DMS114 treated with DMSO at 0.1 percent for 48 hours (cell line): Measurements from ENCODE around the gene NDC1.
"Not testable (repeated sequence)": the region's sequence is repeated elsewhere in the genome, so short reads cannot be mapped to it uniquely, and the experiment has no call there.

Experiments used
- DNase-seq: peaks from one replicate; lab custom pipeline; 2025; ENCODE audit not compliant: unreplicated experiment; lab: John Stamatoyannopoulos, UW

Gene NDC1

DNA sequence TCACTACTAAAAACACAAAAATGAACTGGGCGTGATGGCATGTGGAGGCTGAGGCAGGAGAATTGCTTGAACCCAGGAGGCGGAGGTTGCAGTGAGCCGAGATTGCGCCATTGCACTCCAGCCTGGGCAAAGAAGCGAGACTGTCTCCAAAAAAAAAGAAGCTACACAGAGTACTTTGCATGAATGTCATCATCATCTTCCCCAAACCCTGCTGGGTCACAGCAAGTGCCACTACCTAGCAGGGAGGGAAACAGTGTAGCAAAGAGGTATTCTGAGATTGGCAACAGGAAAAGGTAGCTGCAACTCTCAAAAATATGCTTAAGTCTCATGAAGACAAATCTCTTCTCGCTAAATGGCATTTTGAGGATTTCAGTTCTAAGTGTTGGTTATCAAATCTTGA, 12.8 kb downstream of the NDC1 start:
- DNase-seq: no peak

- no peak for DNase-seq
These were observed 15.2 kb downstream of the NDC1 start for GRCh38 chr1:53822931-53823330.

DNA sequence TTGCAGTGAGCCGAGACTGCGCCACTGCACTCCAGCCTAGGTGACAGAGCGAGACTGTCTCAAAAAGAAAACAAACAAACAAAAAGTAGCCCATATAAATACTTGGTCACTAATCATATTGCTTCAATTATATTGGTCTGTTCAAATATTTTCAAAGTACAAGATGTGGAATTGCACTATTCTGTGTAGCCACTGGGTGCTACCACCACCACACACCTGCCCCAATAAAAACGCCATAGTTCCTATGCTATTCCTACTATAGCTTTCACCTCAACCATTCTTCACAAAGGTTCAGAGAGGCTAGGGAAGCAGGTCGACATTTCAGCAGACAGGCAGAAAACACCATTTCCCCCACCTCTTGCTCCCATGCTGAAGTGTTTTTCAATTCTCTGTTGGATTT, 16.7 kb downstream of the NDC1 start:
- DNase-seq: no peak

DNA sequence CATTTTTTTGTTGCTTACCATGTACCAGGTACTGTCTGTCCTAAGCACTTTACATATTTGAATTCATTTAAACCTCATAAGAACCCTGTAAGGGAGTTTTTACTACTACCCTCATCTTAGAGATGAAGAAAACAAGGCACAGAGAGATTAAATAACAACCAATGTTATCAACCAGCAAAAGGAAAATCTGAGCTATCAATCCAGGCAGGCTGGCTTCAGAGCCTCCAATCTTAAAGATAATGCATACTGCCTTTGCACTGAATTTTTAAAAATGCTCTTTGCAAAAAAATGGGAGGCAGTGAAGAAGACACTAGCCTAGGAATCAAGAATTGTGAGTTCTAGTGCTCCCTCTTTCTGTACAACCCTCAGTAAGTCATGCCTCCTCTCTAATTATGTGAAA, 18.7 kb downstream of the NDC1 start:
- DNase-seq: no peak

DNA sequence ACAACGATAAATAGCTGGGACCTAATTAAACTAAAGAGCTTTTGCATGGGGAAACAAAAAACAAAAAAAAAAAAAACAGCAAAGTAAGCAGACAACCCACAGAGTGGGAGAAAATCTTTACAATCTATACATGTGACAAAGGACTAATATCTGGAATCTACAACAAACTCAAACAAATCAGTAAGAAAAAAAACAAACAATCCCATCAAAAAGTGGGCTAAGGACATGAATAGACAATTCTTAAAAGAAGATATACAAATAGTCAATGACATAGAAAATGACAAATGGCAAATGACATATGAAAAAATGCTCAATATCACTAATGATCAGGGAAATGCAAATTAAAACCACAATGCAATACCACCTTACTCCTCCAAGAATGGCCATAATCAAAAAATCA, 21.5 kb downstream of the NDC1 start:
- not testable (repeated sequence) for DNase-seq

DNA sequence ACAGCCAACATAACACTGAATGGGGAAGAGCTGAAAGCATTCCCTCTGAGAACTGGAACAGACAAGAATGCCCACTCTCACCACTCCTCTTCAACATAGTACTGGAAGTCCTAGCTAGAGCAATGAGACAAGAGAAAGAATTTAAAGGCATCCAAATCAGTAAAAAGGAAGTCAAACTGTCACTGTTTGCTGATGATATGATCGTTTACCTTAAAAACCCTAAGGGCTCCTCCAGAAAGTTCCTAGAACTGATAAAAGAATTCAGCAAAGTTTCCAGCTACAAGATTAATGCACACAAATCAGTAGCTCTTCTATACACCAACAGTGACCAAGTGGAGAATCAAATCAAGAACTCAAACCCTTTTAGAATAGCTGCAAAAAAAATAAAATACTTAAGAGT, 22.6 kb downstream of the NDC1 start:
- DNase-seq: not testable (repeated sequence)

GRCh38 chr1:53811414-53811851, 26.7 kb downstream of the NDC1 start:
- no peak for DNase-seq

GRCh38 chr1:53810497-53810896, 27.6 kb downstream of the NDC1 start:
- DNase-seq: no peak

GRCh38 chr1:53810007-53810406, 28.1 kb downstream of the NDC1 start:
- no peak for DNase-seq

DNA sequence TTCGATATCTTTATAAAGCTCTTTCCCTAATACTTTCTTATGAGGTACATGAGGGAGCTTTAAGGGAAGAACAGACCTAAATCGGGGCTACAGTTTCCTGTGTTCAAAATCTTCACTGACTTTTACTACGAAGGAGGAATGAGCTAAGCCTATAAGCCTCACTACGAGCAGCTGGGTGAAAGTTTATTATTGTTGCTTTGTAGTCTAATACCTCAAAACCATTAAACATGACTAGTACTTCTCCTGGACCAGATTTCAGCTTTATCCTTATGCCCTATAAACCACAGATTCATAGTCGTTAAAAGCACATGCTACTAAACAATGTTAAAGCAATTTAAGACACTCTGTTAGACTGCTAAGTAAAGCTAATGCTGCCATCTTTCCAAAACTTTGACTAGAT, 30.2 kb downstream of the NDC1 start:
- DNase-seq: no peak

GRCh38 chr1:53804791-53805505, 33.1 kb downstream of the NDC1 start:
- DNase-seq: no peak

DNA sequence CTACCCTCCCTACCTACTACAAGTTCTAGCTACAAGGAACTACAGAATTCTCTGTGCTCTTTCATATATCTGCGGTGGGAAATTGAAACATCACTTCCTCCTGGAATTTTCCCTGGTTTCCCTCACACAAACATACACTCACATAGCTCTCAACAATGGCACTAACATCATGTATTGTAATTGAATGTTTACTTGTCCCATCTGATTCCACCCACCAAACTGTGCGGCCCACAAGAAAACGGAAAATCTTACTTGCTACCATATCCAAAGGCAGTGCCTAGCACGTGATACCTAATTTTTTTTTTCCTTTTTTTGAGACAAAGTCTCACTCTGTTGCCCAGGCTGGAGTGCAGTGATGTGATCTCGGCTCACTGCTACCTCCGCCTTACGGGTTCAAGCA, 33.9 kb downstream of the NDC1 start:
- no peak for DNase-seq

GRCh38 chr1:53800621-53801020, 37.5 kb downstream of the NDC1 start:
- no peak for DNase-seq

DNA sequence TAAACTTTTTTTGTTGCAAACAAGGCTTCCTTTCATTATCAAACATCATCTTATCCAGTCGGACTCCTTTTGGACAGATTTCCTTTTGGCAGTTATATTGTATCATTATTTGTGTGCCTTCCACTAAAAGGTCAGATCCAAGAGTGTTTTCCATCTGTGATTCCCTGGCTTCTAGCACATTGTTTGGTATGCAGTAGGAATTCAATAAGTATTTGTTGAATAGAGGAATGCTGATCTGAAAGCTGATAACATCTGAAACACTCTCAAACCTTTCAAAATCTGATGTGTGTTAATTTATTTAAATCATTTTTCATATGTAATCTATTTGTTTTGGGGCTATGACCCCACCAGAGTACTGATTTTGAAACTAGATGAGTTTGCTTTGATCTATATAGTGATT, 39.0 kb downstream of the NDC1 start:
- no peak for DNase-seq

- DNase-seq: no peak
These were observed 45.3 kb downstream of the NDC1 start for GRCh38 chr1:53792806-53793205.

DNA sequence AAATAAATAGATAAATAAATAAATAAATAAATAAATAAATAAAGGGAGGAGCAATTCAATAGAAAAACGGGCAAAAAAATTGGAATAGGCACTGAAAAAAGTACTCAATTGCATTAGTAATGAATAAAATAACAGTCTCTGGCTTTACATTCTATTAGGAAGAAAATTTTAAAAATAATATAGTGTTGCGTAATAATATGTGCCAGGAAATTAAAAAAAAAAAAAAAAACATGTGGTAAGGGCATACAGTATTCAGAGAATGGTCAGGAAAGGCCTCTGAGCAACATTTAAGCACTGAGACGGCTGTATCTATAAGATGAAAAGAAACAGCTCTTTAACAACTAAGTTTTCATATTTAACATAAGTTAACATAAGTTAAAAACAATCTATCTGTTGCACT, 50.4 kb downstream of the NDC1 start:
- DNase-seq: no peak

- DNase-seq: no peak
These were observed 55.0 kb downstream of the NDC1 start for GRCh38 chr1:53783056-53783455.

DNA sequence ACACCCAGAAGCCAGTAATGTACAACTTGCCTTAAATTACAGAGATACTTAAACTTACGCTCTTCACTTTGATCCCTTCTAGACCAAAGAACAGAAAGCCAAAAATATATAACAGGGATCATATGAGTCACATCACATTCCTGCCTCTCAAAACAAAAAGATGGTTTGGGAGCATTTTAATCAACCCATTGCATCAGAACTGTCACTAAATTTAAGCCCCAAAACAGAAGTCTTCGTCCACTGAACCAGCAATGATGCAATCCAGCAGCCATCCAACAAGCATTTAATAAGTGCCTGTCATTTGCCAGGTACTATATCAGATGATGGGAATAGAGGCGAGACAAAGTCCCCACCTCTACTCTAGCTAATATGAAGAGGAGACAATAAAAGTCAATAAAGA, 56.4 kb downstream of the NDC1 start:
- DNase-seq: no peak

GRCh38 chr1:53777272-53777671, 60.8 kb downstream of the NDC1 start:
- DNase-seq: no peak

- DNase-seq: no peak
These were observed 66.4 kb downstream of the NDC1 start for GRCh38 chr1:53771648-53772047.

DNA sequence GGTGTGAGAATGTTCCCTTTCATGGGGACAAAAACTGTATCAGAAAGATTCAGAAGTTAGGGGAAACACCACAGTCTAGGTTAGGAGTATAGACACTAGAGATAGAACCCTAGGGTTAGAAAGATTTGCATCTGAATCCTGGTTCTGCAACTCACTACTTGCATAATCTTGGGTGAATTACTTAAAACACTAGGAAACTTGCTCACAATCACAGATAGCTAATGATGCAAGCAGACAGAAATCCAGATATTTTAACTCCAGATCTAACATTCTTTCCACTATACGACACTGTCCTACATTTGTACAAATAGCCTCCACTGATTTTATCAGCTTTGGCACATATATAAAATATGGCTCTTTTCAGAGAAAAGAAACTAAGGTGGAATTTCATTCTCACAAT, 68.3 kb downstream of the NDC1 start:
- no peak for DNase-seq

- no peak for DNase-seq
These were observed 68.9 kb downstream of the NDC1 start for GRCh38 chr1:53769184-53769583.

DNA sequence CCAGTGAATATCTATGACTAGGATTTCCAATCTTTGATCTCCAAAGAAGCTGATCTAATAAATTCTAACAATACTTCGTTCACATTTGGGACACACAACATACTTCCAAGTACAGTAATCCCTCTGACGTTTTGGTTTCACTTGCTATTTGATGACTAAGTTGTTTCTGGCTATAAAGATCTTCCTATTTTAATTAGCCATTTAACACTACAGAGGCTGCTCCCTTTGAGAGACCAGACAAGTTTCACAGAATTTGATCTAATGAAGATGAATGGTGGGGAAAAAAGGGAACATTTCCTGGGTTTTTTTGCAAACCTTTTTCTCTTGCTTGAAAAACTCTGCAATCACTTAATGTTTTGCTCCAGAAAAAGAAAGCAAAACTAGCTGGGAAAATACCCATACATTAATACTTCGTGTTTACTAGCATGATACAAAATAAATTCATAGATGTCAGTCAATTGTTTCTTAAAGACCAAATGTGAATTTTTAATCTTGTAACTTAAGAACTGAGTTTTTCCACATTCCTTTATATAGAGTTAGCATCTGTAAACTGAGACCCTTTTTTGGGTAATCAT, 71.2 kb downstream of the NDC1 start:
- no peak for DNase-seq
